Astrocyte of the spinal cord (primary cell): Measurements from ENCODE around the gene SMARCB1.

Source experiments
- DNase-seq: peaks from one replicate; pipeline ENCODE4 v3.0.0; 2011; ENCODE audit warnings: low read depth, low spot score
- H3K4me3 ChIP-seq: 2 replicates; pipeline ENCODE4 v1.5.1; 2011; ENCODE audit warnings: low read depth, mild to moderate bottlenecking, low read length, moderate library complexity
- CTCF ChIP-seq: IDR thresholded peaks from 2 replicates; pipeline ENCODE4 v1.5.1; 2012; ENCODE audit warnings: low read depth, mild to moderate bottlenecking, low read length, inconsistent platforms
- in situ Hi-C: cut with HindIII; loops from 2 replicates; pipeline ENCODE4 v1.10.0; 2017; ENCODE audit warnings: low sequenced_read_pairs

SMARCB1 gene

GRCh38 chr22:23841736-23842445 lies 55.1 kb downstream of the SMARCB1 start:
- no peak for DNase-seq
- TF ChIP-seq CTCF: no peak
- in situ Hi-C loops: no loop called here
- no peak overlapping the region for H3K4me3 ChIP-seq

GRCh38 chr22:23842599-23842998 lies 55.8 kb downstream of the SMARCB1 start:
- H3K4me3 ChIP-seq: no peak overlapping the region
- in situ Hi-C loops: no loop called here
- TF ChIP-seq CTCF: no peak
- DNase-seq: no peak

- DNase-seq: no peak
- no peak for TF ChIP-seq CTCF
- H3K4me3 ChIP-seq: no peak overlapping the region
- in situ Hi-C loops: no loop called here
These were observed 58.0 kb downstream of the SMARCB1 start for GRCh38 chr22:23844739-23845202.

GRCh38 chr22:23845265-23846080 lies 58.7 kb downstream of the SMARCB1 start:
- no peak for DNase-seq
- in situ Hi-C loops: no loop called here
- no peak overlapping the region for H3K4me3 ChIP-seq
- TF ChIP-seq CTCF: no peak

GRCh38 chr22:23846081-23846469 lies 59.3 kb downstream of the SMARCB1 start:
- no peak for TF ChIP-seq CTCF
- in situ Hi-C loops: no loop called here
- no peak for DNase-seq
- H3K4me3 ChIP-seq: no peak overlapping the region

GRCh38 chr22:23847310-23847920 lies 60.6 kb downstream of the SMARCB1 start:
- in situ Hi-C loops: no loop called here
- TF ChIP-seq CTCF: no peak
- DNase-seq: no peak
- H3K4me3 ChIP-seq: no peak overlapping the region
